Activated CD4-positive, CD25-positive, alpha-beta regulatory T cell treated with anti-CD3 and anti-CD28 coated beads, Interleukin-2, amount 50 U/mL, for 24 hours (primary cell): ENCODE measurements around the gene PTPRH.

Experiments
- ATAC-seq, 2 donors: fragments of 150-1000 bp; cut with Tn5 transposase; one replicate each; pipeline ENCODE4 v1.10.0; 2021; ENCODE audit warnings: mild to moderate bottlenecking in 1 of 2, moderate library complexity in 1 of 2

Gene PTPRH

GRCh38 chr19:55208880-55209692 lies at the start of gene PTPRH:
PTPRH (minus strand) TSS chr19:55209501; CDS start chr19:55209433, 68 bp downstream.
- ATAC-seq = no peak

- peak; percentile 2 to 5 for ATAC-seq
These were observed 49.2 kb upstream of the PTPRH start for GRCh38 chr19:55258476-55258827.

- ATAC-seq = no peak
These were observed 48.4 kb upstream of the PTPRH start for GRCh38 chr19:55257461-55258420.

- no peak for ATAC-seq
These were observed 47.5 kb upstream of the PTPRH start for GRCh38 chr19:55256562-55257460.

- peak; percentile 27 to 33 for ATAC-seq
These were observed 46.5 kb upstream of the PTPRH start for GRCh38 chr19:55255618-55256423.

GRCh38 chr19:55254625-55254977 lies 45.3 kb upstream of the PTPRH start:
- no peak for ATAC-seq

- ATAC-seq = peak; percentile 25 to 26
These were observed 44.7 kb upstream of the PTPRH start for GRCh38 chr19:55253842-55254624.

- no peak for ATAC-seq
These were observed 43.7 kb upstream of the PTPRH start for GRCh38 chr19:55252760-55253663.

- ATAC-seq = no peak
These were observed 42.2 kb upstream of the PTPRH start for GRCh38 chr19:55251341-55252081.

- ATAC-seq = no peak
These were observed 41.1 kb upstream of the PTPRH start for GRCh38 chr19:55250262-55251036.

GRCh38 chr19:55249841-55250240 lies 40.5 kb upstream of the PTPRH start:
- ATAC-seq = no peak

GRCh38 chr19:55248704-55249103 lies 39.4 kb upstream of the PTPRH start:
- no peak for ATAC-seq

GRCh38 chr19:55248166-55248675 lies 38.9 kb upstream of the PTPRH start:
- ATAC-seq = no peak

GRCh38 chr19:55247621-55248099 lies 38.4 kb upstream of the PTPRH start:
- no peak for ATAC-seq

GRCh38 chr19:55246462-55247451 lies 37.5 kb upstream of the PTPRH start:
- ATAC-seq = no peak

GRCh38 chr19:55245236-55245904 lies 36.1 kb upstream of the PTPRH start:
- no peak for ATAC-seq
